Kidney tubule cell (primary cell): Measurements from ENCODE around the gene MORF4L1.

Source experiments
- DNase-seq: peaks from one replicate; pipeline ENCODE4 v3.0.0-alpha.2; 2018; ENCODE audit warnings: low spot score

MORF4L1 gene

GRCh38 chr15:78902281-78903032 is 29.8 kb downstream of the MORF4L1 start:
- DNase-seq = peak; percentile 32

GRCh38 chr15:78904599-78905358 is 32.1 kb downstream of the MORF4L1 start:
- DNase-seq = no peak

DNA sequence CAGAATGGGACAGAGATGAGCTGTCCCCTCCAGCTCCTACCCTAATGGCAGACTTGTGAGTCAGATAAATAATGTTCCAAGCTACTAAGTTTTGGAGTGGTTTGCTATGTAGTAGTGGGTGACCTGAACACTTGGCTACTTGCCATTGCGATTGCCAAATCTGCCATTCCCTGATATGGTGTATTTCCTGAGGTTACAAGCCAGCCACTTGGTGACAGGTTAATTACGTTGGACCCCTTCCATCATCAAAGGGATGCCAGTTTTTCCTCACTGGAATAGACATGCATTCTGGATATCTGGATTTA is 33.6 kb downstream of the MORF4L1 start:
- DNase-seq = peak; percentile 92

GRCh38 chr15:78907577-78907976 is 34.9 kb downstream of the MORF4L1 start:
- DNase-seq = no peak

- DNase-seq = no peak
These were observed 36.5 kb downstream of the MORF4L1 start for GRCh38 chr15:78909160-78909695.

- DNase-seq = peak; percentile 43
These were observed 37.1 kb downstream of the MORF4L1 start for GRCh38 chr15:78909791-78910228.

- no peak for DNase-seq
These were observed 37.6 kb downstream of the MORF4L1 start for GRCh38 chr15:78910271-78910670.

DNA sequence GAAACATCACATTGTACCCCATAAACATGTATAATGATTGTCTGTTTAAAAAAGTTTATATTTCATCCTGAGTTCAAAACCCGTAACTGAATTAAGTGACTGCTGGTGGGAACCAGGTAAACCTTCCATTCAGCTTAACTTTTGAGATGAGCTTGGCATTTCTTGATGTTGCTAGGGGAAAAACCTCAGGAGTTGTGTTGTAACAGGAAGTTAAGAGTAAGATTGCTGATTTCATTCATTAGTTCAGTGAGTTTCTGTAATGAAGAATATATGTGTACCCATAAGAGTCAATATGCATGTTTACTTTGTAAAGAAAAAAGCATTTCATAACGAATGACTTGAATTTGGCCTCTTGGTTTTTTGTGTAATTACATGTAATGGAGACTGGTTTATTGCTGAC is 39.6 kb downstream of the MORF4L1 start:
- no peak for DNase-seq

- DNase-seq = no peak
These were observed 40.3 kb downstream of the MORF4L1 start for GRCh38 chr15:78913012-78913411.

DNA sequence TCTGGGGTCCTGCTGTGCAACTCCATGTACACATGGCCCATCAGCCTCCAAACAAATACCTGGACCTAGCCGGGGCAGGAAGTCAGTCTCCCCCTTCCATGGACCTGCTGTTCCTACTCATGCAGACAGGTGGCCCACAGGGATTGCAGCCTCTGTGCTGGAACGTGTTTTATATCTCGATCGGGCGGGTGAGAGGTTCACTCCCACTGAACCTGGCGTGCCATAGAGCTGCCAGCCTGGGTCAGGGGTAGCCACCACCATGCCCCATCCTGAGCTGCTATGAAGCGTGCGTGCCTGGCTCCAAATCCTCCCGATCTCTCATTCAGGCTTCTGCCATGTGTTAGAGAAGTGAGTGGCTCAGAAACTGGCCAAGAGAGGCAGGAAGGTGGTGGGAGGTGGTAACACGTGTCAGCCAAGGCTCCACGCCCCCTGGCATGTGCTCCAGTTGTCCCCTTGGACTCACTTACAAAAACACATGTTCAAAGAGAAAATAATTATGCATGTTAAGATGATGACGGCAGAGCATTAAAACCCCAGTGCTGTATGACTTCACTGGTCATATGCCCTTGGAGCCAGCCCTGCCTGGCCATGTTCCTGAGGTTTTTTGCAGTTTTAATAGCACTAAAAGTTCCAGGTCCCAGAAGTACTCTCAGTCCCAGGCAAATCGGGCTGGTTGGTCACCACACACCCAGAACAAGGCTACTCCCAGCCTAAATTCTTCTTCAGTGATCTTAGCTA is 41.5 kb downstream of the MORF4L1 start:
- DNase-seq = peak; percentile 63

- peak; percentile 23 for DNase-seq
These were observed 42.8 kb downstream of the MORF4L1 start for GRCh38 chr15:78915341-78916087.

DNA sequence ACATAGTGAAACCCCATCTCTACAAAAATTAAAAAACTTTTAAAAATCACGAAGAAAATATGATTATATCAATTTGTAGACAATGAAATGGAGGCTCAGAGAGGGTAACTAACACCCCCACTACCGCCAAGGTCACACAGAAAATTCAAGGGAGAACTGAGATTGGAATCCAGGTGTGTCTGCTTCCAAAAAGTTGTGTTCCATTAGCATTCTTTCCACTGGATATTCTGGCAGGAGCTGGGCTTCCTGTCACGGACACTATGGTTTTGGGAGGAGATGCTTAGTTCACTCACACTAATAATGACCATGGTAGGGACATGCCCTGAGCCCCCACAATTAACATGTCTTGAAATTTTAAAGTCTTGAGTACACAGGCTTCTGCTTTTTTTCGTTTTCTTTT is 43.4 kb downstream of the MORF4L1 start:
- DNase-seq = no peak

DNA sequence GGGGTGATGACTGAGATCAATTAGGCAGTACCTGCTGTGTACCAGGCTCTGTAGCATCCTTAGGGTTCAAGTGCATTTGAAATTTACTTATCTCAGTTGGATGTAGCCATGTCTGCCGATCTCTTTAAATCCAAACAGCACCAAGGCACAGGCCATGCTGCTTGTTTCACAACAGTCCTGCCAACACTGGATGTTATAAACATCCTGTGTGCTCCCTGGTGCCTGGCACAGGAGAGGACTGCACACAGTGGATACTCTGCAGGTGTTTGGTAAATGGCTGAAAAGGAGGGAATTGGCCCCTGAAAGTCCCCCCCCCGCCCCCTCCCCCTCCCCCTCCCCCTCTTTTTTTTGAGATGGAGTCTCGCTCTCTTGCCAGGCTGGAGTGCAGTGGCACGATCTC is 45.2 kb downstream of the MORF4L1 start:
- no peak for DNase-seq

- no peak for DNase-seq
These were observed 48.8 kb downstream of the MORF4L1 start for GRCh38 chr15:78921517-78921916.

GRCh38 chr15:78921940-78922339 is 49.2 kb downstream of the MORF4L1 start:
- no peak for DNase-seq

DNA sequence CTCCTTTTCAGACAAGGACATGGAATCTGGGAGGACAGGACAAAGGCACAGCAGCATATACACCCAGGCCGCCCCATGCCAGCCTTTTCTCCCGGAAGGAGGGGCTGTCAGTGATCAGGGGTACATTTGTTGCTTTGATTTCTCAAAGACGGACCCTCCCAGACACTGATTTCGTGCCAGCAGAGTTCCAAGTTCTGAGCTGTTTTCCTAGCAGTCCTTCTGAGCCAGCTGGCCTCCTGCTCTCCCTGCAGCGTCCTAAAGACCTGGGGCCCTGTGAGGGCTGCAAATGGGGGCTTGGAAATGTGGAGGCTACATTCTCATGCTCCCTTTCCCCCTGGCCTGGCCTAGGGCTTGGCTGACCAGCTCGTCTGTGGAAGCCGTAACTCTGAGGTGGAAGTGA is 49.8 kb downstream of the MORF4L1 start:
- DNase-seq = no peak

DNA sequence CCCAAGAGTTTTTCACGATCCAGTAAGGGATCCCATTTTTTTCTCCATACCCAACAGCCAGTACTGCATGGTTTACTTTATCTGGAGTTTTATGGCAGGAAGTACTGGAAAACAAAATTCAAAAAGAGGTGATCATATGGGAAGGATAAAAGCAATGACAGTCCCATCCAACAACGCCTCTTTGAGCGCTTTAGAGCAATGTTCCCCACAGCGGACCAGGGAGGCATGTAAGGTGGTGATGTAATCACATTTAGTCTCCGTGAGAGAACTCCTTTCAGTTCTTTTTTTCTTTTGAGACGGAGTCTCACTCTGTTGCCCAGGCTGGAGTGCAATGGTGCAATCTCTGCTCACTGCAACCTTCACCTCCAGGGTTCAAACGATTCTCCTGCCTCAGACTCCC is 50.3 kb downstream of the MORF4L1 start:
- no peak for DNase-seq

DNA sequence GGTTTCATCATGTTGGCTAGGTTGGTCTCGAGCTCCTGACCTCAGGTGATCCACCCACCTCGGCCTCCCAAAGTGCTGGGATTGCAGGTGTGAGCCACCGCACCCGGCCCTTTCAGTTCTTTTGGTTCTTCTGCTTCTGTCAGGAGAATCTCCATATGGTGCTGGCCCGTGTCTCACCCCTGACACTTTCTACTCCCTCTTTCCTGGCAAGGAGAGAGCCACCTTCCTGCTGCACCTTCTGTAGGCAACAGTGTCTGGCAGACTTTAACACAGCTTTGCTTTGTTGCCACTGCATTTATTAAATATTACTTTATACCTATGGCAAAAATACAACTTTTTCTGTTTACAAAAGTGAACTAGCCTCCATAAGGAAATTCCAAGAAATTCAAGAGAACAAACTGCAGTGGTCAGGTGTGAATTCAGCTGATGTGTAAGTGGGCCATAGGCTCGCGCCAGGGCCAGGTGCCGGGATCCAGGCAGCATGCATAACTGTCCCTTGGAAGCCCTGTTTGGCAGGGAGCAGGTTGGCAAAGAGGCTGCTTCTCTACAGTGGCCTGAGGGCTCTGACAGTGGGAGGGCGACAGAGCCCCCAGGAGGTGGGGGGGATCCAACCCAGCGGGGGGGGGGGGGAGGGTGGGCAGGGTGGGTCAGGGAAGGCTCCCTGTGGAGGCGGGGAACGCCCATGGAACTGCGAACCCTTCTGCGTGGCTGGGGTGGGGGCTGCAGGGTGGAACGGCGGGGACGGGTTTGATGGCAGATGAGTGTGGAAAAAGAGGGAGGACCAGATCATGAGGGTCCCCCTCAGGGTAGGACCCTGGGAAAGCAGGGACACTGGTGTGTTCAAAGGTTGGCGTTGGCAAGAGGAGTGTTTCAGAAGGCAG is 51.0 kb downstream of the MORF4L1 start:
- DNase-seq = no peak

DNA sequence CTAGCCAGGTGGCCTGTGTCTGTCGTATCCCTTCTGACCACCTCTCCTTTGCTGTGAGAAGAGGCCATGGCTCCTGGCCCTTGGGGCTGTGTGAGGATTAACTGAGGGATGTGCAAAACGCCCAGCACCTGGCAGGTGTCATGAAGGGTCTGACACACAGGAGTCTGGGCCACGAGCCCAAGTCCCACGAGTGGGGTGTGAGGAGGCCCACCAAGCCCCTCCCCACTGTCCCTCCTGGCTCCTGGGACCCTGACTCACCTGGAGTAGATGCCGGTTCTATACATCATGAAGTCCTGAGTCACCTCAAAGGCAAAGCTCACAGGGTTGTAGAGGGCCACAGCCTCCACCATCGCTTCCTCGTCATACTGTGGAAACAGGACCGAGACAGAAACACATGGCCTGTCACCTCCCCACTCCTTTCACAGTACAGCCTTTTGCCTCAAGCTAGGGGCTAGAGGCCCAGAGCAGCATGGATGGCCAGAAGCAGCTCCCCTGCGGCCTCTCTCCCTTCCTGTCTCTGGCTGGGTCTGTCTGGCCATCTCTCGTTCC is 52.5 kb downstream of the MORF4L1 start:
- DNase-seq = no peak

DNA sequence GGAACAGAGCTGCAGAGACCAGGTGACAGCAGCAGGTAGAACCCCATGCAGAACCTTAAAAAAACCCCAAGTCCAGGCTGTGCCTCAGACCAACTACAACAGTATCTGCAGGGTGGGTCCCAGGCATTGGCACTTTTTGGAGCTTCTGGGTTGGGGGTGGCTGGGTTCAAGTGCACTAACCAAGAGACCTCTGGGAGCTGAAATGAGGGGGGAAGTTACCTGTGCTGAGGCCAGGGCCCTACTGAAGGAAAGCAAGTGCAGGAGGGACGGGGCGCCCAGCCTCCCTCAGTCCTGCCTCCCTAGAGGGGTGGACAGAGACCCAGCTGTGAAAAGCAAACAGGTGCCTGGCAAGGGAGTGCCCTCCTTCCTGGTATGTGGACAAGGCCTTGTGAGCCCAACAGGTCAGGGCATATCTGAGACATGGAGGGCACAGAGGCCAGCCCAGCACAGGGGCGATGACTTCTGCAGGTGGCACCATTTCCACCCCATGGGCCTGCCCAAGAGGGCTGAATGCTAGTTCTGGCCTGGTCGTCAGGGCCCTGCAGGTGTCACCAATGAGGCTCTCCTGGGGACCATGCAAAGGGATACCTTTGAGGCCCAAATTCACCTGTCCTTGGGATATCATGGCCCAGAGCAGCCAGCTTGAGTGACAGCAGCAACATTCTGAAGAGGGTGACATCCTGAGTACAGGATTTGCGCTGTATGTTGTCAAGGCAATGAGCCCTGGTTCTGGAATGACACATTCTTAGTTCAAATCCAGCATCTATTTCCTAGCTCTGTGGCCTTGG is 53.5 kb downstream of the MORF4L1 start:
- DNase-seq = no peak
